Measurements from ENCODE around the gene DNALI1.
"Not testable (repeated sequence)": the region's sequence is repeated elsewhere in the genome, so short reads cannot be mapped to it uniquely, and the experiment has no call there.

DNA sequence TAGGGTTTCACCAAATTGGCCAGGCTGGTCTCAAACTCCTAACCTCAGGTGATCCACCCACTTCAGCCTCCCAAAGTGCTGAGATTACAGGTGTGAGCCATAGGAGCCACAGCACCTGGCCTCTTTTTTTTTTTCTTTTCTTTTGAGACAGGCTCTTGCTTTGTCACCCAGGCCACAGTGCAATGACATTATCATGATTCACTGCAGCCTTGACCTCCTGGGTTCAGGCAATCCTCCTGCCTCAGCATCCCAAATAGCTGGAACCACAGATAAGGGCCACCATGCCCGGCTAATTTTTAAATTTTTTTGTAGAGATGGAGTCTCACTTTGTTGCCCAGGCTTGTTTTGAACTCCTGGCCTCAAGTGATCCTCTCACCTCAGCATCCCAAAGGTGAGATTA lies 26.9 kb upstream of the DNALI1 start:
- TF ChIP-seq, protein P1, sequence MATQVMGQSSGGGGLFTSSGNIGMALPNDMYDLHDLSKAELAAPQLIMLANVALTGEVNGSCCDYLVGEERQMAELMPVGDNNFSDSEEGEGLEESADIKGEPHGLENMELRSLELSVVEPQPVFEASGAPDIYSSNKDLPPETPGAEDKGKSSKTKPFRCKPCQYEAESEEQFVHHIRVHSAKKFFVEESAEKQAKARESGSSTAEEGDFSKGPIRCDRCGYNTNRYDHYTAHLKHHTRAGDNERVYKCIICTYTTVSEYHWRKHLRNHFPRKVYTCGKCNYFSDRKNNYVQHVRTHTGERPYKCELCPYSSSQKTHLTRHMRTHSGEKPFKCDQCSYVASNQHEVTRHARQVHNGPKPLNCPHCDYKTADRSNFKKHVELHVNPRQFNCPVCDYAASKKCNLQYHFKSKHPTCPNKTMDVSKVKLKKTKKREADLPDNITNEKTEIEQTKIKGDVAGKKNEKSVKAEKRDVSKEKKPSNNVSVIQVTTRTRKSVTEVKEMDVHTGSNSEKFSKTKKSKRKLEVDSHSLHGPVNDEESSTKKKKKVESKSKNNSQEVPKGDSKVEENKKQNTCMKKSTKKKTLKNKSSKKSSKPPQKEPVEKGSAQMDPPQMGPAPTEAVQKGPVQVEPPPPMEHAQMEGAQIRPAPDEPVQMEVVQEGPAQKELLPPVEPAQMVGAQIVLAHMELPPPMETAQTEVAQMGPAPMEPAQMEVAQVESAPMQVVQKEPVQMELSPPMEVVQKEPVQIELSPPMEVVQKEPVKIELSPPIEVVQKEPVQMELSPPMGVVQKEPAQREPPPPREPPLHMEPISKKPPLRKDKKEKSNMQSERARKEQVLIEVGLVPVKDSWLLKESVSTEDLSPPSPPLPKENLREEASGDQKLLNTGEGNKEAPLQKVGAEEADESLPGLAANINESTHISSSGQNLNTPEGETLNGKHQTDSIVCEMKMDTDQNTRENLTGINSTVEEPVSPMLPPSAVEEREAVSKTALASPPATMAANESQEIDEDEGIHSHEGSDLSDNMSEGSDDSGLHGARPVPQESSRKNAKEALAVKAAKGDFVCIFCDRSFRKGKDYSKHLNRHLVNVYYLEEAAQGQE (IDR thresholded peaks at IDR 0.05; ENCODE audit: insufficient read depth in 1 of 2, low read depth in 2 of 2, low read length in 1 of 2) = not testable (repeated sequence)
- TF ChIP-seq, protein P2, sequence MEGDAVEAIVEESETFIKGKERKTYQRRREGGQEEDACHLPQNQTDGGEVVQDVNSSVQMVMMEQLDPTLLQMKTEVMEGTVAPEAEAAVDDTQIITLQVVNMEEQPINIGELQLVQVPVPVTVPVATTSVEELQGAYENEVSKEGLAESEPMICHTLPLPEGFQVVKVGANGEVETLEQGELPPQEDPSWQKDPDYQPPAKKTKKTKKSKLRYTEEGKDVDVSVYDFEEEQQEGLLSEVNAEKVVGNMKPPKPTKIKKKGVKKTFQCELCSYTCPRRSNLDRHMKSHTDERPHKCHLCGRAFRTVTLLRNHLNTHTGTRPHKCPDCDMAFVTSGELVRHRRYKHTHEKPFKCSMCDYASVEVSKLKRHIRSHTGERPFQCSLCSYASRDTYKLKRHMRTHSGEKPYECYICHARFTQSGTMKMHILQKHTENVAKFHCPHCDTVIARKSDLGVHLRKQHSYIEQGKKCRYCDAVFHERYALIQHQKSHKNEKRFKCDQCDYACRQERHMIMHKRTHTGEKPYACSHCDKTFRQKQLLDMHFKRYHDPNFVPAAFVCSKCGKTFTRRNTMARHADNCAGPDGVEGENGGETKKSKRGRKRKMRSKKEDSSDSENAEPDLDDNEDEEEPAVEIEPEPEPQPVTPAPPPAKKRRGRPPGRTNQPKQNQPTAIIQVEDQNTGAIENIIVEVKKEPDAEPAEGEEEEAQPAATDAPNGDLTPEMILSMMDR (IDR thresholded peaks at IDR 0.05) = not testable (repeated sequence)
- not testable (repeated sequence) for TF ChIP-seq SIN3A (IDR thresholded peaks at IDR 0.05; ENCODE audit: borderline replicate concordance, insufficient read depth, low read depth, low read length); POLR2AphosphoS5 (IDR thresholded peaks at IDR 0.05; ENCODE audit: low read depth, low read length)

All from Panc1 (cell line).